K562 (cell line): ENCODE data around the gene RO60. TPM values are rescaled to one million over a fixed set of nuclear protein-coding genes. Genes with fewer than 3 reads are reported as not detected.

Experiments used
- ATAC-seq: fragments of 200-7000 bp; cut with Tn5 transposase; 3 replicates; pipeline ENCODE4 v1.9.1; 2020; ENCODE audit warnings: moderate library complexity
- BruUV-seq: library from RNA; stranded (reverse); fragments of 400-500 nt; replicated peaks from 2 replicates; lab custom pipeline; 2021; lab: Mats Ljungman, UMichigan
- CTCF ChIA-PET: fragments of 300-600 bp; formaldehyde crosslinking; extraction: SDS; loops from one replicate; lab custom pipeline; 2021; ENCODE audit warnings: low intra/inter-chr PET ratio; lab: Yijun Ruan, JAX
- POLR2A ChIA-PET: fragments of 300-600, 350-650 bp; sonication (Branson Sonifier 250); formaldehyde crosslinking; extraction: SDS; loops from one replicate; lab custom pipeline; 2021; ENCODE audit warnings: antibody characterized with exemption, inconsistent platforms; lab: Yijun Ruan, JAX
- DNase-seq, 4 experiments: peaks; one replicate each; pipeline versions ENCODE4 v3.0.0 to v3.0.0-alpha.2; 2011 to 2018; ENCODE audit warnings: low spot score in 3 of 4, mixed read lengths in 3 of 4; ENCODE audit errors: extremely low read depth in 1 of 4
- FAIRE-seq: peaks from 2 replicates; lab custom pipeline; 2011; peaks lifted over from hg19 to GRCh38; lab: Jason Lieb, UNC
- H2AFZ ChIP-seq: 2 replicates; pipeline ENCODE4 v1.6.0; 2011; ENCODE audit warnings: low read depth, low read length, control low read depth, inconsistent platforms
- H3K27ac ChIP-seq: fragments of 200-600 bp; 3 replicates; pipeline ENCODE4 v1.8.0; 2011; ENCODE audit warnings: low read depth, mild to moderate bottlenecking, control low read depth, inconsistent platforms, low read length, moderate library complexity, mixed read lengths; ENCODE audit errors: extremely low read depth
- H3K27me3 ChIP-seq, 2 experiments: fragments of 300-600 bp in 1 of 2; 2 replicates in 1 of 2; 3 replicates in 1 of 2; pipeline versions ENCODE4 v1.6.0 to v1.8.0; 2011; ENCODE audit warnings: inconsistent platforms in 2 of 2, low read length in 2 of 2, mild to moderate bottlenecking in 1 of 2, mixed read lengths in 1 of 2, moderate library complexity in 1 of 2; ENCODE audit not compliant: control insufficient read depth in 2 of 2, insufficient read depth in 2 of 2
- H3K36me3 ChIP-seq: fragments of 300-600 bp; 3 replicates; pipeline ENCODE4 v1.8.0; 2011; ENCODE audit warnings: mild to moderate bottlenecking, low read length, inconsistent platforms; ENCODE audit not compliant: control insufficient read depth, insufficient read depth
- H3K4me1 ChIP-seq, 2 experiments: fragments of 200-600 bp in 1 of 2; replicated peaks in 1 of 2; 2 replicates in 1 of 2; 3 replicates in 1 of 2; pipeline versions ENCODE4 v1.5.1 to v1.8.0; 2011; ENCODE audit warnings: inconsistent platforms in 2 of 2, low read length in 2 of 2, mild to moderate bottlenecking in 1 of 2, mixed read lengths in 1 of 2, moderate library complexity in 1 of 2; ENCODE audit not compliant: control insufficient read depth in 2 of 2, insufficient read depth in 2 of 2
- H3K4me2 ChIP-seq: 2 replicates; pipeline ENCODE4 v1.6.1; 2011; ENCODE audit warnings: low read length, control low read depth, inconsistent platforms, mixed read lengths; ENCODE audit not compliant: insufficient read depth
- H3K4me3 ChIP-seq: fragments of 200-600 bp; sonication (generic), shearing (Covaris generic); 2 replicates; pipeline ENCODE4 v1.5.1; 2016; ENCODE audit warnings: control low read depth, inconsistent platforms
- H3K79me2 ChIP-seq: fragments of 200-600 bp; 3 replicates; pipeline ENCODE4 v1.8.0; 2011; ENCODE audit warnings: low read length, inconsistent platforms; ENCODE audit not compliant: control insufficient read depth, insufficient read depth
- H3K9ac ChIP-seq, 2 experiments: 2 replicates each; pipeline versions ENCODE4 v1.6.0 to v1.6.1; 2011; ENCODE audit warnings: low read depth in 2 of 2, low read length in 2 of 2, control low read depth in 1 of 2, inconsistent platforms in 1 of 2, mild to moderate bottlenecking in 1 of 2, mixed read lengths in 1 of 2; ENCODE audit not compliant: insufficient read depth in 1 of 2
- H3K9me1 ChIP-seq: one replicate; pipeline ENCODE4 v1.6.0; 2011; ENCODE audit warnings: inconsistent platforms, mild to moderate bottlenecking, low read length, moderate library complexity; ENCODE audit not compliant: control insufficient read depth, insufficient read depth
- H3K9me3 ChIP-seq: replicated peaks from 2 replicates; pipeline ENCODE4 v1.5.1; 2011; ENCODE audit warnings: low read depth, low read length, inconsistent platforms; ENCODE audit not compliant: control insufficient read depth, insufficient read depth
- H4K20me1 ChIP-seq: replicated peaks from 2 replicates; pipeline ENCODE4 v1.6.1; 2011; ENCODE audit warnings: low read length, inconsistent platforms, mixed read lengths; ENCODE audit not compliant: control insufficient read depth, insufficient read depth
- CBX5 ChIP-seq: IDR thresholded peaks from 2 replicates; pipeline ENCODE4 v1.6.1; 2014; ENCODE audit warnings: low read depth, borderline replicate concordance
- EP400 ChIP-seq: fragments of 450-650 bp; IDR thresholded peaks from 2 replicates; pipeline ENCODE4 v1.6.1; 2017; ENCODE audit warnings: antibody characterized with exemption, mild to moderate bottlenecking, moderate library complexity
- FOXK1 ChIP-seq: sonication (generic); formaldehyde crosslinking; IDR thresholded peaks from 2 replicates; pipeline ENCODE4 v1.8.0; 2022; ENCODE audit warnings: missing genetic modification reagents, mild to moderate bottlenecking, borderline replicate concordance
- HDAC1 ChIP-seq, 2 experiments: fragments of 450-650 bp; IDR thresholded peaks; 2 replicates each; pipeline ENCODE4 v1.6.1; 2016 to 2017; ENCODE audit warnings: inconsistent platforms in 1 of 2, mild to moderate bottlenecking in 1 of 2, moderate library complexity in 1 of 2
- HNRNPLL ChIP-seq: fragments of 200-400 bp; formaldehyde crosslinking; IDR thresholded peaks from 2 replicates; pipeline ENCODE4 v1.6.1; 2017; ENCODE audit warnings: low read length, low read depth, mild to moderate bottlenecking; ENCODE audit not compliant: poor library complexity, severe bottlenecking
- MYC ChIP-seq, 2 experiments: fragments of 250-450 bp in 1 of 2; sonication (Bioruptor Pico) in 1 of 2; IDR thresholded peaks; 2 replicates each; pipeline versions ENCODE4 v1.5.1 to v1.6.1; 2012 to 2021; ENCODE audit warnings: low read depth in 2 of 2, borderline replicate concordance in 1 of 2, improper control_type of control experiment in 1 of 2, low read length in 1 of 2, mild to moderate bottlenecking in 1 of 2, moderate library complexity in 1 of 2
- NONO ChIP-seq, 2 experiments: fragments of 200-400 bp in 1 of 2; fragments of 450-650 bp in 1 of 2; formaldehyde crosslinking in 1 of 2; IDR thresholded peaks; 2 replicates each; pipeline ENCODE4 v1.6.1; 2017; ENCODE audit warnings: low read depth in 2 of 2, mild to moderate bottlenecking in 2 of 2, moderate library complexity in 2 of 2, low read length in 1 of 2
- PTTG1 ChIP-seq: fragments of 450-650 bp; IDR thresholded peaks from 2 replicates; pipeline ENCODE4 v1.6.1; 2016; ENCODE audit warnings: low read depth, mild to moderate bottlenecking, missing genetic modification characterization, missing compliant biosample characterization
- SP1 ChIP-seq: sonication (generic); formaldehyde crosslinking; IDR thresholded peaks from 2 replicates; pipeline ENCODE4 v1.8.1; 2022; ENCODE audit warnings: mild to moderate bottlenecking, missing genetic modification reagents
- YBX1 ChIP-seq: fragments of 450-650 bp; IDR thresholded peaks from 2 replicates; pipeline ENCODE4 v1.7.1; 2016; ENCODE audit warnings: mild to moderate bottlenecking
- WGBS: fragments of 100-300 bp; shearing (Covaris generic); methylation state at CpG from one replicate; pipeline ENCODE4 v1.1.6; 2016; ENCODE audit warnings: low coverage, mixed read lengths; ENCODE audit not compliant: insufficient coverage; ENCODE audit errors: missing lambda C conversion rate; 5-methylcytosine and 5-hydroxymethylcytosine counted together
- in situ Hi-C: fragments of 300-500 bp; cut with MboI; formaldehyde crosslinking; loops from 4 replicates; pipeline ENCODE4 v1.15.0; 2018; ENCODE audit warnings: inconsistent platforms, mixed read lengths
- intact Hi-C: fragments of 100-400 bp; cut with micrococcal nuclease; formaldehyde crosslinking; loops from 2 replicates; pipeline ENCODE4 v1.14.2; 2022
- polyA plus RNA-seq, 8 experiments: library from polyadenylated mRNA; depleted of rRNA in 4 of 8; stranded (reverse) in 5 of 8; unstranded in 3 of 8; fragments of >200 nt; fragmentation: Nextera tagmentation in 2 of 8; fragmentation: Illumina TruSeq in 1 of 8; extraction: Ambion mirVana in 2 of 8; extraction: Trizol in 1 of 8; gene quantifications; 2 replicates each; pipeline versions ENCODE4 v1.2.1 to v1.2.3, GENCODE V29; 2011 to 2014; ENCODE audit warnings: inconsistent platforms in 1 of 8, missing spikeins in 1 of 8
- total RNA-seq, 7 experiments: library from RNA; depleted of rRNA in 6 of 7; stranded (reverse); fragments of >200 nt in 6 of 7; fragmentation: Illumina TruSeq in 2 of 7; extraction: Trizol in 2 of 7; gene quantifications; 2 replicates each; pipeline versions ENCODE4 v1.2.1 to v1.2.3, GENCODE V29; 2011 to 2021; ENCODE audit warnings: low replicate concordance in 1 of 7
- TF ChIP-seq, protein P1 (sequence below), 2 experiments: fragments of 450-650 bp; conservative IDR thresholded peaks; 2 replicates each; pipeline ENCODE4 v1.6.1; 2017; ENCODE audit warnings: mild to moderate bottlenecking in 2 of 2, moderate library complexity in 2 of 2
- TF ChIP-seq, protein P2 (sequence below): sonication (generic); formaldehyde crosslinking; IDR thresholded peaks from 2 replicates; pipeline ENCODE4 v1.9.0; 2022; ENCODE audit warnings: mild to moderate bottlenecking, missing genetic modification reagents
- TF ChIP-seq, protein P3 (sequence below): IDR thresholded peaks from 2 replicates; pipeline ENCODE4 v1.6.1; 2011; ENCODE audit warnings: borderline replicate concordance, low read depth, mild to moderate bottlenecking, moderate library complexity, low read length; ENCODE audit not compliant: insufficient read depth, poor library complexity, severe bottlenecking

Gene RO60
- total and polyA plus RNA-seq, 9 of the 15 experiments (the other 6 are each of a cell fraction or from before 2014, with no cell fraction given) = 24.9 to 187 (median 101) TPM

DNA sequence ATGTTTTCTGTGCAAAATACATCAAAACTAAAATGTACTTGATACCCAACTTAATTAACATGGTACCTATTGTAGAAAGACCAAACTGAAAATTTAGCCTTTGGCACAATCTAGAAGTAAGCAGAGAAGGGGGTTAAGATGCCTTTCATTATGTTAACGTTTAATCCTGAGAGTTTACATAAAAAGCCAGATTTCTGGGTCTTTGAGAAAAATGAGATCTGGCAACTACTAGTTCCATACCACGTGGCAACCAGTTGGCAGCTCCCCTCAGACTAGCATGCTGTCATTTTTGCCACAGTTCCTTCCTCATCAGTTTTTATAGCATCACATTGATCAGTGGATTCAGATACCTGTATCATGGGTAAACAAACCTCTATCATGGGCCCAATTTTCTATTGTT lies 1.5 kb downstream of the RO60 start:
- 0% methylated on average over 2 of the region's 2 CpGs for WGBS
- ChIA-PET POLR2A (interaction anchor here (0.6 to 1.5 kb wide), 6 partner anchors 9 to 1682 kb away, joined by 3 to 5 read pairs (median 4); no protein-coding TSS in a partner anchor), CTCF (no interaction called here)
- Histone ChIP-seq H3K9me3 (no peaks in the 10 kb centered on the region), H3K27ac (peak overlapping the region; percentile 94), H3K79me2 (peaks cover 98% of the 10 kb centered on the region), H3K9ac (peak overlapping the region; percentile 80 to 96), H3K4me2 (peak overlapping the region; percentile 100), H4K20me1 (peaks cover 4% of the 10 kb centered on the region), H3K36me3 (peaks cover 31% of the 10 kb centered on the region), H3K9me1 (no peaks in the 10 kb centered on the region), H3K27me3 (no peaks in the 10 kb centered on the region), H3K4me3 (peak overlapping the region; percentile 81), H2AFZ (peak overlapping the region; percentile 13; the same call in 1 of the 2 replicates), H3K4me1 (peaks cover 5 to 19% of the 10 kb centered on the region in 2 experiments; a peak in 3 of 5 replicates)
- intact Hi-C loops = no loop called here
- peak in 2 of 4 experiments; percentile 36 to 59 for DNase-seq
- no TSS peak for BruUV-seq
- in situ Hi-C loops = no loop called here
- no peak for FAIRE-seq
- peak; percentile 2; the same call in 1 of the 3 replicates for ATAC-seq
- TF ChIP-seq HNRNPLL (no peak), YBX1 (no peak), FOXK1 (no peak), MYC (IDR thresholded peaks at IDR 0.05; ENCODE audit: low read depth, low read length) (0 out of 2 replicates have a peak, but pooled peaks have one; percentile 45), MYC (CRISPR knock-in tag; IDR thresholded peaks at IDR 0.05; ENCODE audit: borderline replicate concordance, low read depth) (no peak), PTTG1 (no peak), NONO (IDR thresholded peaks at IDR 0.05; ENCODE audit: low read depth in 2 of 2, low read length in 1 of 2) (no peak), EP400 (peak; percentile 62), HDAC1 (IDR thresholded peaks at IDR 0.05) (peak; percentile 57 to 71; a peak in 3 of 4 replicates), CBX5 (no peak), SP1 (CRISPR knock-in tag) (no peak)
- TF ChIP-seq, protein P1, sequence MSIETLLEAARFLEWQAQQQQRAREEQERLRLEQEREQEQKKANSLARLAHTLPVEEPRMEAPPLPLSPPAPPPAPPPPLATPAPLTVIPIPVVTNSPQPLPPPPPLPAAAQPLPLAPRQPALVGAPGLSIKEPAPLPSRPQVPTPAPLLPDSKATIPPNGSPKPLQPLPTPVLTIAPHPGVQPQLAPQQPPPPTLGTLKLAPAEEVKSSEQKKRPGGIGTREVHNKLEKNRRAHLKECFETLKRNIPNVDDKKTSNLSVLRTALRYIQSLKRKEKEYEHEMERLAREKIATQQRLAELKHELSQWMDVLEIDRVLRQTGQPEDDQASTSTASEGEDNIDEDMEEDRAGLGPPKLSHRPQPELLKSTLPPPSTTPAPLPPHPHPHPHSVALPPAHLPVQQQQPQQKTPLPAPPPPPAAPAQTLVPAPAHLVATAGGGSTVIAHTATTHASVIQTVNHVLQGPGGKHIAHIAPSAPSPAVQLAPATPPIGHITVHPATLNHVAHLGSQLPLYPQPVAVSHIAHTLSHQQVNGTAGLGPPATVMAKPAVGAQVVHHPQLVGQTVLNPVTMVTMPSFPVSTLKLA (conservative IDR thresholded peaks at IDR 0.05) = peak; percentile 82 to 87
- TF ChIP-seq, protein P2, sequence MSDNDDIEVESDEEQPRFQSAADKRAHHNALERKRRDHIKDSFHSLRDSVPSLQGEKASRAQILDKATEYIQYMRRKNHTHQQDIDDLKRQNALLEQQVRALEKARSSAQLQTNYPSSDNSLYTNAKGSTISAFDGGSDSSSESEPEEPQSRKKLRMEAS (CRISPR knock-in tag) = peak; percentile 20; the same call in 1 of the 2 replicates
- TF ChIP-seq, protein P3, sequence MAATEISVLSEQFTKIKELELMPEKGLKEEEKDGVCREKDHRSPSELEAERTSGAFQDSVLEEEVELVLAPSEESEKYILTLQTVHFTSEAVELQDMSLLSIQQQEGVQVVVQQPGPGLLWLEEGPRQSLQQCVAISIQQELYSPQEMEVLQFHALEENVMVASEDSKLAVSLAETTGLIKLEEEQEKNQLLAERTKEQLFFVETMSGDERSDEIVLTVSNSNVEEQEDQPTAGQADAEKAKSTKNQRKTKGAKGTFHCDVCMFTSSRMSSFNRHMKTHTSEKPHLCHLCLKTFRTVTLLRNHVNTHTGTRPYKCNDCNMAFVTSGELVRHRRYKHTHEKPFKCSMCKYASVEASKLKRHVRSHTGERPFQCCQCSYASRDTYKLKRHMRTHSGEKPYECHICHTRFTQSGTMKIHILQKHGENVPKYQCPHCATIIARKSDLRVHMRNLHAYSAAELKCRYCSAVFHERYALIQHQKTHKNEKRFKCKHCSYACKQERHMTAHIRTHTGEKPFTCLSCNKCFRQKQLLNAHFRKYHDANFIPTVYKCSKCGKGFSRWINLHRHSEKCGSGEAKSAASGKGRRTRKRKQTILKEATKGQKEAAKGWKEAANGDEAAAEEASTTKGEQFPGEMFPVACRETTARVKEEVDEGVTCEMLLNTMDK = no peak
